H1 (cell line): Measurements from ENCODE around the gene TNFAIP1. TPM values are rescaled to one million over a fixed set of nuclear protein-coding genes. Genes with fewer than 3 reads are reported as not detected.

Source experiments
- CHD7 ChIP-seq: fragments of 300-600 bp; sonication (generic); IDR thresholded peaks from 2 replicates; pipeline ENCODE4 v1.7.1; 2012; ENCODE audit warnings: low read length, moderate library complexity, mild to moderate bottlenecking, inconsistent platforms; ENCODE audit not compliant: insufficient replicate concordance
- HDAC6 ChIP-seq: IDR thresholded peaks from one replicate; pipeline ENCODE4 v1.7.1; 2012; ENCODE audit warnings: low read depth, mild to moderate bottlenecking, inconsistent platforms, low read length, moderate library complexity
- PHF8 ChIP-seq: fragments of 200-600 bp; sonication (generic); conservative IDR thresholded peaks from 2 replicates; pipeline ENCODE4 v1.7.1; 2012; ENCODE audit warnings: low read depth, mild to moderate bottlenecking, inconsistent platforms, low read length, moderate library complexity
- SIRT6 ChIP-seq: IDR thresholded peaks from one replicate; pipeline ENCODE4 v1.7.1; 2012; ENCODE audit warnings: low read length, inconsistent platforms
- SIX5 ChIP-seq: IDR thresholded peaks from 2 replicates; pipeline ENCODE4 v1.6.1; 2011; ENCODE audit warnings: mild to moderate bottlenecking, low read depth, low read length
- SP4 ChIP-seq: IDR thresholded peaks from 2 replicates; pipeline ENCODE4 v1.6.1; 2012; ENCODE audit warnings: low read length, inconsistent platforms
- USF2 ChIP-seq: IDR thresholded peaks from 2 replicates; pipeline ENCODE4 v1.6.1; 2011; ENCODE audit warnings: low read length, improper control_type of control experiment
- polyA plus RNA-seq, 7 experiments: library from polyadenylated mRNA; depleted of rRNA in 3 of 7; stranded (reverse) in 5 of 7; unstranded in 2 of 7; fragments of >200 nt in 5 of 7; fragments of 200-250 nt in 2 of 7; gene quantifications; 1 replicate in 5 of 7; 2 replicates in 1 of 7; 4 replicates in 1 of 7; pipeline versions ENCODE4 v1.2.1 to v1.2.3, GENCODE V29; 2011 to 2013; ENCODE audit warnings: missing spikeins in 2 of 7, mixed read lengths in 2 of 7
- total RNA-seq: library from RNA; stranded (reverse); fragmentation: NEBNext Ultra II Directional; extraction: Animal tissue kit (Norgen Biotek cat#: 25700); gene quantifications from 2 replicates; pipeline ENCODE4 v1.2.1, GENCODE V29; 2021

The TNFAIP1 gene
- total and polyA plus RNA-seq, 2 of the 8 experiments (the other 6 are each of a cell fraction or from before 2014, with no cell fraction given), result 16.9 to 19.5 TPM

DNA sequence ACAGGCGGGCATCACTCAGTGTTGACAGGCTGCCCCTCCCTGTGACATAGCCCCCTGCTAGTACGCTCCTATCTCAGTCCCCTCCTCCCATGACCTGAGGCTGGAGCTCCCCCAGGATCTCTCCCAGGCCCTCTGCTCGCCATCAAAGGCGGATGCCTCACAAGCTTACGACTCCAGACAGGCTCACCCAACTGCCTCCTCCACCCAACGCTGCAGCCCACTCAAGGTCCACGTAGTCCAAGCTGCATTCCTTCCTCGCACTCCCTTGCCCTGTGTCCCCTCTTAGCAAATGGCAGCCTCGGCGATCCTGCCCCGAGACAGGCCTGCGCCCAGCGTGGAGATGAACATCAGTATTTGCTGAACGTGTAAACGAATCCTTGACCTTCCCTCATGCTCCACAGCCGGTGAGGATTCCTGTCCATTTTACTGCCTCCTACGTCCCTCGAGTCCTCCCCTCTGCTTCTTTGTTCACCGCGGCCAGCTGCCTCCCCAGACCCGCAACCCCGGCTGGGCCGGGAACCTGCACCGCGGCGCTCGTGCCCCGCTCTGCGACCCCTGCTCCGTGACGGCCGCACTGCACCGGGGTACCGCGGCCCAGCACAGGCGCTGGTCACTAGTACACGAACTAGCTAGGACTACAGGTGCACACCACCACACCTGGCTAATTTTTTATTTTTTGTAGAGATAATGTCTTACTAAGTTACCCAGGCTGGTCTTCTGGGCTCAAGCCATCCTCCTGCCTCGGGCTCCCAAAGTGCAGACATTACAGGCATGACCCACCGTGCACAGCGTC, 17.4 kb upstream of the TNFAIP1 start (continued):
- TF ChIP-seq CHD7 (no peak), HDAC6 (no peak), SIX5 (no peak), USF2 (no peak), SP4 (no peak), SIRT6 (no peak), PHF8 (no peak)
